SH-SY5Y (cell line): ENCODE data around the gene VIPR1.

Experiments
- GATA2 ChIP-seq: IDR thresholded peaks from 2 replicates; pipeline ENCODE4 v1.6.1; 2011; ENCODE audit warnings: mild to moderate bottlenecking, low read depth, low read length
- GATA3 ChIP-seq: IDR thresholded peaks from 2 replicates; pipeline ENCODE4 v1.6.1; 2011; ENCODE audit warnings: low read depth, mild to moderate bottlenecking, low read length, moderate library complexity

DNA sequence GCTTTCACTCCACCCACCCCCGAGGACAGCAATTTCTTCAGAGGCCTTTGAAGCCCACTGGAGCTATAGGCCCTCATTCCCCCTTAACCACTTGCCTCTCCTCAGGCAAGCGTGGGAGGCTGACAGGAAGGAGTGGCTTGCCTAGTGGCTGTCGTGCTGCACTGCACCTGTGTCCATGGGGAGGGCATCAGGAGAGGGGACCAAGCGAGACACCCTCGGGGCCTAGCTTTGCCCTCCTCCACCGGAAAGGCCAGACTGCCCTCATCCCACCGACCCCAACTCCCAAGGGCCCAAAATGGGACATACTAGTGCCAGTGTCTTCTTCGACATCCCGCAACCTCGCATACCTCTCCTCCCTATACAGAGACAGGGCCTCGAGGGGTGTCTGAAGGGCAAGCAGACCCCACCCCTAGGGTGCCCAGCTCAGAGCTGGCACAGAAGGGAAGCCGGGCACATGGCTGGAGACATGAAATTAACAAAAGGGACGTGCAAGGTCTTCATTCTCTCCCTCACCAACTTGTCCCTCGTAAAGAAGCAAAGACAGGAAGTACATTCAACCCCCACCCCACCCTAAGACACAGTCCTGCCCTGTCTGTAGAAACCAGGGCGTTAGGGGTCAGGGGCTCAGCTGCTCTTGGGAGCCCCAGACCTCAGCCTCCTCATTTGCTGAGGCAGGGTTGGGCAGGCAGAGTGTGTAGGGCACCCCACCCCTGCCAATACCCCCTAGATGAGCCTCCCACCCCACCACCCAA lies 24.3 kb downstream of the VIPR1 start:
- TF ChIP-seq GATA2: no peak
- TF ChIP-seq GATA3: no peak
